DND-41 (cell line): Measurements from ENCODE around the gene RNU2-63P.

ENCODE experiments used
- ATAC-seq: fragments of 200-7000 bp; cut with Tn5 transposase; 3 replicates; pipeline ENCODE4 v1.9.1; 2021; ENCODE audit warnings: low read depth; ENCODE audit not compliant: insufficient read depth
- DNase-seq: peaks from one replicate; pipeline ENCODE4 v3.0.0-alpha.2; 2020
- H2AFZ ChIP-seq: 2 replicates; pipeline ENCODE4 v1.6.0; 2012; ENCODE audit warnings: low read depth, low read length
- H3K27ac ChIP-seq: 2 replicates; pipeline ENCODE4 v1.5.1; 2012; ENCODE audit warnings: low read length, inconsistent platforms
- H3K27me3 ChIP-seq: fragments of 200-600 bp; sonication (generic); 2 replicates; pipeline ENCODE4 v1.6.0; 2012; ENCODE audit warnings: low read length, mild to moderate bottlenecking, inconsistent platforms; ENCODE audit not compliant: insufficient read depth, poor library complexity
- H3K36me3 ChIP-seq: 2 replicates; pipeline ENCODE4 v1.5.1; 2012; ENCODE audit warnings: low read length, inconsistent platforms; ENCODE audit not compliant: insufficient read depth
- H3K4me1 ChIP-seq: 2 replicates; pipeline ENCODE4 v1.5.1; 2012; ENCODE audit warnings: mild to moderate bottlenecking, low read length; ENCODE audit not compliant: insufficient read depth
- H3K4me2 ChIP-seq: 2 replicates; pipeline ENCODE4 v1.6.0; 2012; ENCODE audit warnings: mild to moderate bottlenecking, moderate library complexity, low read length, inconsistent platforms; ENCODE audit not compliant: insufficient read depth
- H3K4me3 ChIP-seq, 2 experiments: fragments of 200-600 bp in 1 of 2; shearing (Covaris generic) in 1 of 2; 2 replicates each; pipeline ENCODE4 v1.5.1; 2012 to 2016; ENCODE audit warnings: inconsistent platforms in 2 of 2, low read length in 2 of 2, mild to moderate bottlenecking in 2 of 2, low read depth in 1 of 2, moderate library complexity in 1 of 2
- H3K79me2 ChIP-seq: 2 replicates; pipeline ENCODE4 v1.6.0; 2012; ENCODE audit warnings: low read length, inconsistent platforms; ENCODE audit not compliant: insufficient read depth
- H3K9ac ChIP-seq: 2 replicates; pipeline ENCODE4 v1.6.0; 2012; ENCODE audit warnings: low read depth, mild to moderate bottlenecking, inconsistent platforms, low read length, moderate library complexity
- H3K9me3 ChIP-seq: 2 replicates; pipeline ENCODE4 v1.5.1; 2012; ENCODE audit warnings: low read length, moderate library complexity, mild to moderate bottlenecking, inconsistent platforms; ENCODE audit not compliant: insufficient read depth, severe bottlenecking
- H4K20me1 ChIP-seq: 2 replicates; pipeline ENCODE4 v1.6.0; 2012; ENCODE audit warnings: low read length; ENCODE audit not compliant: insufficient read depth
- CTCF ChIP-seq: IDR thresholded peaks from 2 replicates; pipeline ENCODE4 v1.5.1; 2012; ENCODE audit warnings: borderline replicate concordance, low read length, moderate library complexity, mild to moderate bottlenecking; ENCODE audit not compliant: poor library complexity, severe bottlenecking; ENCODE audit errors: extremely low read depth
- EZH2 ChIP-seq: IDR thresholded peaks from 3 replicates; pipeline ENCODE4 v1.6.1; 2012; ENCODE audit warnings: borderline replicate concordance, low read depth, mild to moderate bottlenecking, moderate library complexity, low read length, inconsistent platforms; ENCODE audit not compliant: severe bottlenecking

The RNU2-63P gene

GRCh38 chr2:88055371-88056128, 39.2 kb upstream of the RNU2-63P start, which contains the start of gene KRCC1:
Gene KRCC1 (minus strand): TSS chr2:88055783. CDS start chr2:88028563, 27,220 bp downstream.
- Histone ChIP-seq H3K9ac (peak within 1 kb of the TSS; percentile 99), H3K27me3 (no peaks in the 10 kb centered on the region), H3K27ac (peak within 1 kb of the TSS; percentile 85), H3K4me3 (peak within 1 kb of the TSS; percentile 79 to 95), H3K36me3 (peaks cover 11% of the 10 kb centered on the region), H3K79me2 (peaks cover 32% of the 10 kb centered on the region), H3K4me1 (peaks cover 31% of the 10 kb centered on the region), H3K9me3 (no peaks in the 10 kb centered on the region), H3K4me2 (peak within 1 kb of the TSS; percentile 84), H4K20me1 (0 out of 2 replicates have a peak, but pooled peaks cover 4% of the 10 kb centered on the region), H2AFZ (peak within 1 kb of the TSS; percentile 70)
- DNase-seq = peak; percentile 96
- TF ChIP-seq EZH2 = no peak
- ATAC-seq = peak; percentile 94

- peak; percentile 15 for DNase-seq
- peak overlapping the region; percentile 85 for H3K27ac ChIP-seq
- H3K27me3 ChIP-seq = no peaks in the 10 kb centered on the region
- H2AFZ ChIP-seq = peak overlapping the region; percentile 70
- H3K36me3 ChIP-seq = peaks cover 11% of the 10 kb centered on the region
- peak overlapping the region; percentile 99 for H3K9ac ChIP-seq
- H4K20me1 ChIP-seq = 0 out of 2 replicates have a peak, but pooled peaks cover 4% of the 10 kb centered on the region
- H3K9me3 ChIP-seq = no peaks in the 10 kb centered on the region
- no peak for ATAC-seq
- H3K79me2 ChIP-seq = peaks cover 32% of the 10 kb centered on the region
- peak overlapping the region; percentile 79 to 95 for H3K4me3 ChIP-seq
- H3K4me1 ChIP-seq = peaks cover 31% of the 10 kb centered on the region
- peak overlapping the region; percentile 84 for H3K4me2 ChIP-seq
- no peak for TF ChIP-seq EZH2
- no peak for TF ChIP-seq CTCF
Observed at GRCh38 chr2:88054782-88055370, 38.5 kb upstream of the RNU2-63P start.

GRCh38 chr2:88053934-88054781, 37.8 kb upstream of the RNU2-63P start:
- Histone ChIP-seq H3K79me2 (peaks cover 32% of the 10 kb centered on the region), H3K9ac (peak overlapping the region; percentile 99), H3K9me3 (no peaks in the 10 kb centered on the region), H3K4me2 (peak overlapping the region; percentile 84), H3K36me3 (peaks cover 11% of the 10 kb centered on the region), H3K4me1 (peaks cover 31% of the 10 kb centered on the region), H2AFZ (no peak overlapping the region), H4K20me1 (0 out of 2 replicates have a peak, but pooled peaks cover 4% of the 10 kb centered on the region), H3K4me3 (peak overlapping the region; percentile 79 to 95), H3K27me3 (no peaks in the 10 kb centered on the region), H3K27ac (peak overlapping the region; percentile 85)
- ATAC-seq (no peak), DNase-seq (no peak)
- TF ChIP-seq CTCF (no peak), EZH2 (no peak)

GRCh38 chr2:88053296-88053695, 36.9 kb upstream of the RNU2-63P start:
- no peak for ATAC-seq
- no peaks in the 10 kb centered on the region for H3K27me3 ChIP-seq
- no peak overlapping the region for H3K27ac ChIP-seq

More at GRCh38 chr2:88053296-88053695, 36.9 kb upstream of the RNU2-63P start:
- peaks cover 31% of the 10 kb centered on the region for H3K4me1 ChIP-seq
- H4K20me1 ChIP-seq = 0 out of 2 replicates have a peak, but pooled peaks cover 4% of the 10 kb centered on the region
- no peaks in the 10 kb centered on the region for H3K9me3 ChIP-seq
- H3K4me2 ChIP-seq = peak overlapping the region; percentile 84
- H3K9ac ChIP-seq = no peak overlapping the region
- H3K36me3 ChIP-seq = peaks cover 11% of the 10 kb centered on the region
- DNase-seq = no peak
- H3K79me2 ChIP-seq = peaks cover 32% of the 10 kb centered on the region
- H3K4me3 ChIP-seq = no peak overlapping the region
- H2AFZ ChIP-seq = no peak overlapping the region
- TF ChIP-seq CTCF (no peak), EZH2 (no peak)
